GM03348 (cell line): ENCODE measurements around the gene RSPH9.

Experiments used
- DNase-seq: peaks from one replicate; pipeline ENCODE4 v3.0.0; 2012; ENCODE audit warnings: low spot score

RSPH9 gene

DNA sequence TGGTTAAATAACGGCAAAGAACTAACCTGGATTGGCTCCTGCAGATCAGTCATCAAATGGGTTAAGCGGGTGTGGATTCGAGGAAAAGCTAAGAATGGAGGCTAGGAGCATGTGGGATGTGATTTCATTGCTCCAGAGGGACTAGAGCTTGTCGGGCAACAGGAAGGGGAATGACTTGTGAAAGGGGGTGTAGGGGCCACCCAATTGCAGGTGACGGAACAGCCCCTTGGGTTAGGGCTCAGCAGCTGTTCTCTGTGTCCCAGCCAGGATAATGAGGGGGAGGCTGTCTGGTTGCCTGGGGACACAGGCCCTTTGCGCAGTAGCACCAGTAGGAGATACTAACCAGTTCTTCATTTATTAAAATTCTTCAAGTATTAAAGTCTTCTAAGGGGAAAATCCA lies 67.7 kb downstream of the RSPH9 start:
- DNase-seq: no peak

- DNase-seq: no peak
Observed at GRCh38 chr6:43713643-43714310, 68.9 kb downstream of the RSPH9 start.

DNA sequence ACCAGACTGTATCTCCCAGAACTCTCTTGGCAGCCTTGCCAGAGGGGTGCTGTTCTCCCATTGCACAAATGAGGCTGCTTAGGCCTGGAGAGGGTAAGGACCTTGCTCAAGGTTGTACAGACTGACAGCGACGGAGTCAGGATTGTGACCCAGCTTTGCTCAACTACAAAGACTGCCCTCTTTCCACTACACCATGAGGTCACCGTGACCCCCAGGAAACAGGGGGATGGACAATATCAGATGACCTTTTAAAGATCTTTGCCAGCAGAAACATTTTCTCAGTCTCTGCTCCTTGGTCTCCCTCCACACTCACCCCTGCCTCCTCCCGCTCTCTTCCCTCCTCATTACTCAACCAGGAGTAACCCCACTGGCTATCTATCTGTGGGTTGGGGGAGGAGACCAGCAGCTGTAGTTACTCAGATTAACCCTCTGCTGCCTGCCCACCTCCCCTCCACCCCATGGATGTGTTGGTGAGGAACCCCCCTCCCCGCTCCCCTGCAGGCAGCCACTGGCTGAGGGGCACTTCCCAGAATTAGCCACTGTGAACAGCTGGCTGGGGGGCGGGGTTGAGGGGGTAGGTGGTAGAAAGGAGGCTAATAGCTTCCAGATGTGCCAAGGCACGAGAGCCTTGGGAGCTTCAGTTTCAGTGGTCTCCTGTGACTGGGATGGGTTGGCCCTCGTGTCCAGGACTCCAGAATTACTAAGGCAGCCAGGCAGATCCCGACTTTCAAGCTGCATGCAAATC lies 69.6 kb downstream of the RSPH9 start:
- DNase-seq: peak; percentile 31

DNA sequence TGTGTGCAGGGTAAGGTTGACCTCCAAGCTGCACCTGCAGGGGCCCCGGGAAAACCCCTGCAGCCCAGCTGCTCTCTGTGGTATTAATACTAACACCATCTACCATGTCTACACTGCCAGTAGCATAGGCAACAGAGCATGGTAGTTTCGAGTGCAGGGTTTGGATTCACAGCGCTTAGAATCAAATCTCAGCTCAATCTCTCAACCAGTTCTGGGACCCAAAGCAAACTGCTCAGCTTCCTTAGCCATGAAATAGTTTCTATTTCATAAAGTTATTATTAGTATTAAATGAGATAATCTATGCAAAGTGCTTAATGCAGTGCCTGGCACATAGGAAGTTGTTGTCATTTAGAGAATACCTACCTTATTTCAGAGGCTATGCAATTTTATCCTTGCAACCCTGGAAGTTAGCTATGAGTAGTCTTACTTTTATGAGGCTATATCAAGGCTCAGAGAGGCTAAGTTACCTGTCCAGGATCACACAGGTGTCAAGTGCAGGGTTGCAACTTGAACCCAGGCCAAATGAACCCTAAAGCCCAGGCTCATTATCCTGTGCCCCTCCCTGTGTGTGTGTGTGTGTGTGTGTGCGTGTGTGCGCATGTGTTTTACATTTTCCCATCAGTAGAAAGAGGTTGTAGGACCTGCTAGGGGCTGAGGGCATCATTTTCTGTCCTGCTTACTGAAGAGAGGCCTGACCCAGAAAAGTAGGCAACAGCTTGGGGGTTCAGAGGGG lies 70.4 kb downstream of the RSPH9 start:
- no peak for DNase-seq

DNA sequence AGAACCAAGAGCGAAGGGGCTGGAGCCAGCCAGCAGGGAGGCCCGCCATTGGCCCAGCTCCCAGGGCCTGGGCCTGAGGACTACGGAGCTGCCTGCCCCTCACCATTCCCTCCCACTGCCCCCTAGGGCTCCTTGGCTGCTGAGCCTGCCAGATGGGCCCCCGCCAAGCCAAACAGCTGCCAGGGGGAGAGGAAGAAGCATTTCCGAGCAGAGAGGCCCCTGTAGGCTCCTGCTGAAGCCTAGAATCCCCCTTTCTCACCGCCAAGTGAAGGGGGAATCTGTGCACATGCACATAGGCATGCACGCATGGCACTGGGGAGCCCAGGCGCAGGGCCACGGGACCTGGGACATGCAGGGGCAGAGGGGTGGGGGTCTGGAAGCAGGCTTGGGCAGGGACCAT lies 71.3 kb downstream of the RSPH9 start:
- no peak for DNase-seq

GRCh38 chr6:43717389-43717788 lies 72.6 kb downstream of the RSPH9 start:
- DNase-seq: no peak

DNA sequence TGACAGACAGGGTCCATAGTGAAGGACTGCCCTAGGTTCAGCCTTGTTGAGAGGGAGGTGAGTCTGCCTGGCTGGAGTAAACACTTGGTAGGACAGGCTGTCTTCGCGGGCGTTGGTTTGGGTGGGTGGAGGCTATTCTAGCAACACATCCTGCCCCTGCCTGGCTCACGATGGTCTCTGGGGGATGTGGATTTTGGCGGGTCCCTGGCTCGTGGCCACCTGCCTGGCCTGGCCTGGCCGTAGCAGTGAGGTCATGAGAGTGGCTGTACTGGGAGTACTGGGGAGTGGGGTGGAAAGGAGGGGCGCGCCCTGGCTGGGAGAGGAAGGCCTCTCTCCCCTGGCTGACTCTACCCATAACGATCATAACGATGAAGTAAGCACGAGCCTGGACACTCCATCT lies 73.0 kb downstream of the RSPH9 start:
- DNase-seq: no peak

DNA sequence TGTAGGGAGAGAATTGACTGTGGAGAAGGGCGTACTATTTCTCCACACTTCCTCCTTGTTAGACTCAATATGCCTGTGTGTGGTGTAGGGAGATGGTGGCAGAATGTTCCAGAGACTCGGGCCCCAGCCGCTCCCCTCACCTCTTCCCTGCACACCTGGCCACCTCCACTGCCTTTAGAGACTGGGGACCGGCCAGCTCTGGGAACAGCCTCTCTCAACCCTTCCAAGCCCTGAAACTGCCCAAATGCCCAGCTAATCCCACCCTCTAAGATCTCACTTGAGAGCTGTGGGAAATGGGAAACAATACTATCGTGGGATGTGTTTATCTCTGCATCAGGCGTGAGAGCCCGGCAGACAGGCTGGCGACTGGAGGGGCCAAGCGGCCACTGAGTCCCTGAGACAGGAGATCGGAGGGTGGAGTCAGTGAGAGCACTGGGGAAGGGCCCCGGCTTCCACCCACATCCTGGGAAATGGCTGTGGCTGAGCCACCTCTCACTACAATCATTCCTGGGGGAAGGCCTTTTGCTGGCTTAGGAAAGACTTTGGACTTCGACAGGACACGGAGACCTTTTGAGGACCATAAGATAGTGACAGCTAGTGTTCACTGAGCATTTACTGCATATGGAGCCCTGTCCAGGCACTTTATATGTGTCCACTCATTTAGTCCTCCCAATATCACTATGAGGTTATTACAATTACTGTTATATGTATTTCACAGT lies 73.7 kb downstream of the RSPH9 start:
- DNase-seq: no peak

GRCh38 chr6:43719511-43719910 lies 74.7 kb downstream of the RSPH9 start:
- no peak for DNase-seq

DNA sequence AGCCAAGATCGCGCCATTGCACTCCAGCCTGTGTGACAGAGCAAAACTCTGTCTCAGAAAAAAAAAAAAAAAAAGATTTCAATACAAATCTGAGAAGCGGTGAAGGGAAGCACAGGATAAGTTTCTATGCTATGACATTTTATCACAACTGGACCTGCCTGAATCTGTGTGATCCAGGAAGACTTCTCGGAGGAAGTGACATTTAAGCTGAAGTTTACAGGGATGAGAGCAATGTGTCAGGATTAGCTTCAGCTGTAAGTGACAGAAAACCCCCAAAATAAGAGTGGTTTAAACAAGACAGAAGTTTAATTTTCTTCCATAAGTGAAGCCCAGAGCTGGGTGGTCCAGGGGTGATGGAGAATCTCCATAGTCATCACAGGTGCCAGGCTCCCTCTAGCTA lies 76.2 kb downstream of the RSPH9 start:
- no peak for DNase-seq
